Type B pancreatic cell (in vitro differentiated cells): ENCODE data around the gene CROCC2. TPM values are rescaled to one million over a fixed set of nuclear protein-coding genes. Genes with fewer than 3 reads are reported as not detected.

Experiments used
- DNase-seq: peaks from one replicate; pipeline ENCODE4 v3.0.0; 2021; ENCODE audit warnings: mixed read lengths; ENCODE audit not compliant: unreplicated experiment; ENCODE audit errors: extremely low spot score
- H3K27ac Mint-ChIP-seq: 2 replicates; pipeline ENCODE4 v1.8.0; 2021; ENCODE audit warnings: mild to moderate bottlenecking, mixed read lengths
- H3K27me3 Mint-ChIP-seq: 2 replicates; pipeline ENCODE4 v1.8.0; 2021; ENCODE audit warnings: mixed read lengths
- H3K36me3 Mint-ChIP-seq: 2 replicates; pipeline ENCODE4 v1.8.0; 2021; ENCODE audit warnings: mixed read lengths
- H3K4me1 Mint-ChIP-seq: one replicate; pipeline ENCODE4 v1.8.0; 2021; ENCODE audit warnings: mixed read lengths; ENCODE audit not compliant: unreplicated experiment
- H3K4me3 Mint-ChIP-seq: 2 replicates; pipeline ENCODE4 v1.8.0; 2021; ENCODE audit warnings: mild to moderate bottlenecking, mixed read lengths
- H3K9me3 Mint-ChIP-seq: 2 replicates; pipeline ENCODE4 v1.8.0; 2021; ENCODE audit warnings: mixed read lengths
- total RNA-seq: library from RNA; stranded (reverse); gene quantifications from 2 replicates; pipeline ENCODE4 v1.2.1, GENCODE V29; 2021; ENCODE audit warnings: low replicate concordance
- TF ChIP-seq, protein P1 (sequence below): fragments of 200-600 bp; sonication (generic); conservative IDR thresholded peaks from 2 replicates; pipeline ENCODE4 v1.5.0; 2021; ENCODE audit warnings: antibody characterized with exemption, mild to moderate bottlenecking

Gene CROCC2
- total RNA-seq, 1 donor from 2014 or later: 0.68 TPM

DNA sequence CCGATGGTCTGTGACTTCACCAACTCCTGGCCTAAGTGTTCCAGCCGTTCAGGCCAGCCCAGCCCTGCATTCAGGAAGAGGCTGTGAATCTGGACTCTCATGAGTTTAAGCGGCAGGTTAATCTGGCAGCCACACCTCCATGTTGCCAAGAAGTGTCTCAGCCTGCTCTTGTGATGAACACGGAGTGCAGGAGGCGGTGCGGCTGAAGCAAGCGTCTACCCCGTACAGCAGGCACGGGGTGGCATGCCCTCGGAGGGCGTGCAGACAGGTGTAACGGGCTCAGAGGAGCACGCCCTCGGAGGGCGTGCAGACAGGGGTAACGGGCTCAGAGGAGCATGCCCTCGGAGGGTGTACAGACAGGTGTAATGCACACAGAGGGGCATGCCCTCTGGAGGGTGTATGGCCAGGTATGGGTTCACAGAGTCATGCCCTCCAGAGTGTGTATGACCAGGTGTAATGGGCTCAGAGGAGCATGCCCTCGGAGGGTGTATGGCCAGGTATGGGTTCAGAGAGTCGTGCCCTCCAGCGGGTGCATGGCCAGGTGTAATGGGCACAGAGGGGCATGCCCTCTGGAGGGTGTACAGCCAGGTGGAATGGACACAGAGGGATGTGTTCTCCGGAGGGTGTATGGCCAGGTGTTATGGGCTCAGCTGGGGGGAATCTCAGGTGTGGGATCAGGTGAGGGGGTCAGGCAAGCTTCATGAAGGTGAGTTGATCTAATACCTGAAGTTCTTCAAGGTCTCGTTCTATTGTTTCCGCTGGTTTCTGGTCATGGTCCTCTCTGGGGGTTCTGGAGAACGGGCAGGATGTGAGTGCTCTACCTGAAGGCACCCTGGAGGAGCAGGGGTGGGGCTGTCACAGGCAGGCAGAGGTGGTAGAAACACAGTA is 22.6 kb downstream of the CROCC2 start:
- no peak overlapping the region for H3K4me3 Mint-ChIP-seq
- TF ChIP-seq, protein P1, sequence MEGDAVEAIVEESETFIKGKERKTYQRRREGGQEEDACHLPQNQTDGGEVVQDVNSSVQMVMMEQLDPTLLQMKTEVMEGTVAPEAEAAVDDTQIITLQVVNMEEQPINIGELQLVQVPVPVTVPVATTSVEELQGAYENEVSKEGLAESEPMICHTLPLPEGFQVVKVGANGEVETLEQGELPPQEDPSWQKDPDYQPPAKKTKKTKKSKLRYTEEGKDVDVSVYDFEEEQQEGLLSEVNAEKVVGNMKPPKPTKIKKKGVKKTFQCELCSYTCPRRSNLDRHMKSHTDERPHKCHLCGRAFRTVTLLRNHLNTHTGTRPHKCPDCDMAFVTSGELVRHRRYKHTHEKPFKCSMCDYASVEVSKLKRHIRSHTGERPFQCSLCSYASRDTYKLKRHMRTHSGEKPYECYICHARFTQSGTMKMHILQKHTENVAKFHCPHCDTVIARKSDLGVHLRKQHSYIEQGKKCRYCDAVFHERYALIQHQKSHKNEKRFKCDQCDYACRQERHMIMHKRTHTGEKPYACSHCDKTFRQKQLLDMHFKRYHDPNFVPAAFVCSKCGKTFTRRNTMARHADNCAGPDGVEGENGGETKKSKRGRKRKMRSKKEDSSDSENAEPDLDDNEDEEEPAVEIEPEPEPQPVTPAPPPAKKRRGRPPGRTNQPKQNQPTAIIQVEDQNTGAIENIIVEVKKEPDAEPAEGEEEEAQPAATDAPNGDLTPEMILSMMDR: no peak
- no peaks in the 10 kb centered on the region for H3K27me3 Mint-ChIP-seq
- H3K36me3 Mint-ChIP-seq: no peaks in the 10 kb centered on the region
- DNase-seq: no peak
- peaks cover 15% of the 10 kb centered on the region for H3K4me1 Mint-ChIP-seq
- no peak overlapping the region for H3K27ac Mint-ChIP-seq
- no peaks in the 10 kb centered on the region for H3K9me3 Mint-ChIP-seq

DNA sequence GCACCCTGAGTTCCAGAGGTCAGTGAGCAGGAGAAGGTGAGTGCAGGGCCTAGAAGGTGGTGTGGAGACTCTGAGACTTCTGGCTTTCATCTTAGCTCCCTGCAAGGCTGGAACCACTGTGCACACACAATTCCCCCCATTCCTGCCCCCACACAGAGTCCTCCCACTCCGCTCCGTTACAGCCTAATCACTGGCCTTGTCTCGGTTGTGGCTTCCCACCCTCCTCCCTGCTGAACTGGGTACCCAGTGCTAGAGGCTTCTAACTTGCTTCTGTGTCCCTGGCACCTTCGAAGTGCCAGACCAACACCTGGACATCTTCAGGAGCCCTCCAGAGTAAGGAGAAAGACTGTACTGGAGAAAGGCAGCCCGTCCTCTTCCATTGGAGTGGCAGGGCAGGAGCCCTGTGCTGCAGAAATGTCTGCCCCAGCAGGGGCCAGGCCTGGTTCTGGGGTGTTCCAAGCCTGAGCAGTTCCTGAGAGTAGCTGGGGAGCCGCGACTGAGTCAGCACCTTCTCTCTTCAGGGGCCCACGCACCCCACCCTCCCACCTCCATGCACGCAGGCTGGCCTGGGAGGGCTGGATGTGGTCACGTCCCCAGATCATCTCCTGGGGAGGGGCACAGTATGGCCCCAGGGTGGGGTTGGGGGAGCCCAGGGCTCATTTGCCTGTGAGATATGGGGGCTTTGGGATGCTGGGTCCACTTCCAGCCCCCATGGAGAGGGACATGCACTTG is 23.4 kb downstream of the CROCC2 start:
- Mint-ChIP-seq H3K4me3 (no peak overlapping the region), H3K9me3 (no peaks in the 10 kb centered on the region), H3K4me1 (peaks cover 15% of the 10 kb centered on the region), H3K27me3 (no peaks in the 10 kb centered on the region), H3K36me3 (no peaks in the 10 kb centered on the region), H3K27ac (no peak overlapping the region)
- TF ChIP-seq, protein P1: no peak
- DNase-seq: no peak

DNA sequence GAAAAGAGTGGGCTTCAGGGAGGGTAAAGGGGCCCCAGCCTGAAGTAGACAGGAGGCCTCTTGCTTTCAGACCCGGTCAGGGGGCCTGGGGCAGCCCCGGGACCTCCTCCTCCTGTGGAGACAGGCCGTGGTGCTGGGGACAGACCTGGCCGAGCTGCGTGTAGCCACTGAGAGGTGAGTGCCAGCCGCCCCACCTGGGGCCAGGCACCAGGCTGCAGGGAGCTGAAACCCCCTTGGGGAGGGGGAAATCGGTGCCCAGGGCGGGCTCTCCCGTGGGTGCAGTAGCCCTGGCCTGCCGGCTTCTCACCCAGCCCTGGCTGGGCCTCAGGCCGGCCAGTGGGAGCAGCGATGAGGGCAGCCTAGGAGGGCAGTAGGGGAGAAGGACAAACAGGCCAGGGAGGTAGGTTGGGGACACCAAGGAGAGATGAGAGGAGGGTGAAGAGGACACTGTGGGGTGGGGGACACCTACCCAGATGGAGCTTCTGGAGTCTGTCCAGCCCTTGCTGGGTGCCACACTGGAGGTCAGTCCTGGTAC is 24.0 kb downstream of the CROCC2 start:
- Mint-ChIP-seq H3K27ac (no peak overlapping the region), H3K9me3 (no peaks in the 10 kb centered on the region), H3K4me3 (no peak overlapping the region), H3K4me1 (peaks cover 15% of the 10 kb centered on the region), H3K27me3 (no peaks in the 10 kb centered on the region), H3K36me3 (no peaks in the 10 kb centered on the region)
- TF ChIP-seq, protein P1: no peak
- no peak for DNase-seq

DNA sequence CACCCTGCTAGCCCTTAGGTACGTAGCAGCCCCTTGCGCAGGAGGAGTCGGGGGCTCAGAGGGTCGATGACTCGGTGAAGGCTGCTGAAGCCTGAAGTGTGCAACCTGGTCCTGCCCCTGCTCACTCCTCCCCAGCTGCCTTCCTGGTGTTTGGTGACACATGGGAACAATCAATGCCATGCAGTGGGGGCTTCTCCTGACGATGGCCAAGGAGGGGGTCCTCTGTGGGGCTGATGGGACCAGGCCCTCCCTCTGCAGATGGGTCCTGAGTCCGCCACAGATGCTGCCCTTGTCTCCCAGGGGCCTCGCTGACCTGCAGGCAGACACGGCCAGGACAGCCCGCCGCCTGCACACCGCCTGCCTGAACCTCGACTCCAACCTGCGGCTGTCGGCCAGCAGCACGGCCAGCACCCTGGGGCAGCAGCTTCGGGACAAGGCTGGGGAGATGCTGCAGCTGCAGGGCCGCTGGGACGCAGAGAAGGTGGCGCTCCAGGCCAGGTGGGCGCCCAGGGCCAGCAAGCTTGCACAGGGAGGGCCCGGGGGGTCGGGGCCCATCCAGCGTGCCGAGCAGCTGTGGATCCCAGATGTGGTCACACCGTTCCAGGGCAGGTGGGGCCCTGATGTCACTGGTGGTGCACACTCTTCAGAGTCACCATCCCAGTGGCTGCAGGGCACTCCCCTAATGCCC is 24.6 kb downstream of the CROCC2 start:
- Mint-ChIP-seq H3K27me3 (no peaks in the 10 kb centered on the region), H3K4me3 (no peak overlapping the region), H3K4me1 (peaks cover 15% of the 10 kb centered on the region), H3K9me3 (no peaks in the 10 kb centered on the region), H3K36me3 (no peaks in the 10 kb centered on the region), H3K27ac (no peak overlapping the region)
- TF ChIP-seq, protein P1: no peak
- DNase-seq: no peak

DNA sequence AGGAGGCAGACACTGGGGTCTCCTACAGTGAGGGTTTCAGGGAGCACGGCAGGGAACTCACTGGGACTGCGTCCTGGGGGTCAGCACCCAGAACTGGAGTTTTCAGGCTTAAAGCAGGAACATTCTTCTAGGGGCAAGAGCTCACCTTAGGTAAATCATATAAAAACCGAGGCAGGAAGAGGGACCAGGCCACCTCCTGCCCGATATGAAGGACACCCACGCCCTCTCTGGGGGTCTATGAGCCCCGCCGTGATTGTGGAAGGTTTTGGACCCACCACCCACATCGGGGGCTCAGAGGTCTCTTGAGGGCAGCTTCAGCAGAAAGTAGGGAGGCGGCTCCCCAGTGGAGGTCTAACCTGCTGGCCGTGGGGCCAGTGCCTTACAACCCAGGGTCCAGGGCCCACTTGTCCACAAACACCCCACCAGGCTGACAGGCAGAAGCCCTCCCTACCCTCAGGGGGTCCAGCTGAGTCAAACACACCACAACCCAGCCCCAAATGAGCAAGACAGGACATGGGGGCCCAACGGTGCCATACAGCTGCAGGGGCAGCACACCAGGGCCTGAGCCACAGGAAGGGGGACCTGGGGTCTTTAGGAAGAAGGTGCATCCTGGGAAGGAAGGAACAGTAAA is 25.3 kb downstream of the CROCC2 start:
- Mint-ChIP-seq H3K36me3 (no peaks in the 10 kb centered on the region), H3K27me3 (no peaks in the 10 kb centered on the region), H3K27ac (no peak overlapping the region), H3K4me1 (peaks cover 15% of the 10 kb centered on the region), H3K4me3 (no peak overlapping the region), H3K9me3 (no peaks in the 10 kb centered on the region)
- DNase-seq: no peak
- TF ChIP-seq, protein P1: no peak
